ENCODE measurements around the gene MROH7. TPM values are rescaled to one million over a fixed set of nuclear protein-coding genes. Genes with fewer than 3 reads are reported as not detected.

Gene MROH7
- total RNA-seq, 2 donors from 2014 or later: 5.2 to 18.0 TPM

DNA sequence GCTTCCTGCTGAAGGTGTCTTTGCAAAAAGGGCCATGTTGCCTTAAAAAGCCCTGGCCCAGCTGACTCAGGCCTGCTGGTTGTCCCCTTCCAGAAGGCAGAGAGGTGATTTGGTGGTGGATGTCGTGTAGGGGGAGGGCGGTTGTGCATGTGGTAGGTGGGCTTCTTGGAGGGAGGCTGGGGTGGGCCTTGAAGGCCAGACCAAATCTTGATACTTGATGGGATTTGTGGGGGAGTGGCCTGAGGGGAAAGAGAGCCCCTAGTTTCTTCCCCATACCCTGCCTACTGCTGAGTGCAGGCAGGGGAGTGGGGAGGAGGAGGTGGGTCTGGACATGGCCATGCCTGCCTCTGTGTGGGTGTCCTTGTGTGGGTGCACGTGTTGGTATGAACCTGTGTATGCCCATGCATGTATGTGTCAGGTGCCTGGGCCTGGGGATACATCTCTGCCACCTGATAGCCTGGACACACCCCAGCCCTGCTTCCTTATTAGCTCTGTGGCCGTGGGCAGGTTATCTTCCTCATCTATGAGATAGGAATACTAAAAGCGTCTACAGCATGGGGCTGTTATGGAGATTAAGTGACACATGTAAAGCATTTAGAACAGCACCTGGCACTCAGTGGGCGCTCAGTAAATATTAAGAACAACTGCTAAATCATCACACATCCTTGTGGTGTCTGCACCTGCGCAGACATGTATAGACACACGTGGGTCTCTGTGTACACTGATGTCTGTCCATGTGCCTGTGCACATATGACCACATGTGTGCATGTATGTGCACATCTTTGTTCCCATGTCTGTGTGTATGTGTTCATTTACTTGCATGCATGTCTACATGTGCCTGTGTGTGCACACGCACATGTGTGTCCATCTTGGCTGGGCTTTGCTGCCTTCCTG lies 35.2 kb upstream of the MROH7 start:
- Histone ChIP-seq H3K4me1 (replicated peaks) (no peaks in the 10 kb centered on the region), H3K36me3 (no peaks in the 10 kb centered on the region), H3K4me3 (no peak overlapping the region), H3K27me3 (replicated peaks; ENCODE audit: insufficient read depth) (no peaks in the 10 kb centered on the region), H3K27ac (no peak overlapping the region), H3K9me3 (no peaks in the 10 kb centered on the region)
- intact Hi-C loops (cut with DNase I): no loop called here
- TF ChIP-seq POLR2AphosphoS5 (IDR thresholded peaks at IDR 0.05): no peak
- TF ChIP-seq, protein P1, sequence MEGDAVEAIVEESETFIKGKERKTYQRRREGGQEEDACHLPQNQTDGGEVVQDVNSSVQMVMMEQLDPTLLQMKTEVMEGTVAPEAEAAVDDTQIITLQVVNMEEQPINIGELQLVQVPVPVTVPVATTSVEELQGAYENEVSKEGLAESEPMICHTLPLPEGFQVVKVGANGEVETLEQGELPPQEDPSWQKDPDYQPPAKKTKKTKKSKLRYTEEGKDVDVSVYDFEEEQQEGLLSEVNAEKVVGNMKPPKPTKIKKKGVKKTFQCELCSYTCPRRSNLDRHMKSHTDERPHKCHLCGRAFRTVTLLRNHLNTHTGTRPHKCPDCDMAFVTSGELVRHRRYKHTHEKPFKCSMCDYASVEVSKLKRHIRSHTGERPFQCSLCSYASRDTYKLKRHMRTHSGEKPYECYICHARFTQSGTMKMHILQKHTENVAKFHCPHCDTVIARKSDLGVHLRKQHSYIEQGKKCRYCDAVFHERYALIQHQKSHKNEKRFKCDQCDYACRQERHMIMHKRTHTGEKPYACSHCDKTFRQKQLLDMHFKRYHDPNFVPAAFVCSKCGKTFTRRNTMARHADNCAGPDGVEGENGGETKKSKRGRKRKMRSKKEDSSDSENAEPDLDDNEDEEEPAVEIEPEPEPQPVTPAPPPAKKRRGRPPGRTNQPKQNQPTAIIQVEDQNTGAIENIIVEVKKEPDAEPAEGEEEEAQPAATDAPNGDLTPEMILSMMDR (IDR thresholded peaks at IDR 0.05): no peak
- no peak for TF ChIP-seq POLR2A (IDR thresholded peaks at IDR 0.05)
- no peak for DNase-seq (ENCODE audit: low spot score)
- 73% methylated on average over 9 of the region's 9 CpGs for WGBS

DNA sequence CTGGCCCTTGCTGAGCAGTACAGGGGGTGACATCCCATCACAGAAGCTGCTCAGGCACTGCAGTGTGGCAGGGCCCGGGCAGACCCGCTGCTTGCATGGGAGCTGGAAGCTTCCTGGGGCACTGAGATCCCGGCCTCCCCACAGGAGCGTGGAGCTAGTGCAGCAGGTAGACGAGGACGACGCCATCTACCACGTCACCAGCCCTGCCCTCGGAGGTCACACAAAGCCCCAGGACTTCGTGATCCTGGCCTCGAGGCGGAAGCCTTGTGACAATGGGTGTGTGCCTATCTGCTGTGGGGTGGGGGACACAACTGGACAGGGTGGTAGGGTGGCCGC lies 34.6 kb upstream of the MROH7 start:
- Histone ChIP-seq H3K4me1 (replicated peaks) (no peaks in the 10 kb centered on the region), H3K4me3 (no peak overlapping the region), H3K36me3 (no peaks in the 10 kb centered on the region), H3K9me3 (no peaks in the 10 kb centered on the region), H3K27ac (no peak overlapping the region), H3K27me3 (replicated peaks; ENCODE audit: insufficient read depth) (no peaks in the 10 kb centered on the region)
- DNase-seq (ENCODE audit: low spot score): no peak
- TF ChIP-seq POLR2AphosphoS5 (IDR thresholded peaks at IDR 0.05): no peak
- 94% methylated on average over 12 of the region's 13 CpGs for WGBS
- intact Hi-C loops (cut with DNase I): no loop called here

DNA sequence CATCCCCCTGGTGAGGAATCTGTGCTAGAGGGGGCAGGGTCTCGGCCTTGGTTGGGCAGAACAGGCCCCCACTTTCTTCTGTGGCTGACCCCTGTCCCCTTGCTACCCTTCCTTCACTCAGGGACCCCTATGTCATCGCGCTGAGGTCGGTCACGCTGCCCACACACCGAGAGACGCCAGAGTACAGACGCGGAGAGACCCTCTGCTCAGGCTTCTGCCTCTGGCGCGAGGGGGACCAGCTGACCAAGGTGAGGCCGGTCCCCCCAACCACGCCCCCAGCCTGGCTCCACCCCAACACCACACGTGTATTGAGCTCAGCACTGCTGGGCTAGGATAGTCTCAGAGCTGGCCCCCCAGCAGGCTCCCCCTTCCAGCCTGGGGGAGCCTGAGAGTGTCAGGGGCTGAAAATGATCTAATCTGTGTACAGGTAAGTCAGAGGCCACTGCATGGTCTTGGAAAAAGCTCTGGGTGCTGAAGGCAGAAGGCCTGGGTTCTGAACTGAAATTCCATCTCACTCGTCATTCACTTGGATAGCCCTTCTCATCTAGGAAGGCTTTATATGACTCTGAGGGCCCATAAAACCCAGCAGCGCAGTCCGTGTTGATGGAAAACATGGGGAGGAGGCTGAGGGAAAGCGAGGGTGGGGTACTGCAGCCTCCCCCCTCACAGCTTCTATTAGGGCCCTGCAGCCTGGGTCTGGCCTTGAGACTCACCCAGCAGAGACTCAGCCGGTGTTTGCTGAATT lies 33.6 kb upstream of the MROH7 start:
- Histone ChIP-seq H3K36me3 (no peaks in the 10 kb centered on the region), H3K4me3 (no peak overlapping the region), H3K27ac (no peak overlapping the region), H3K9me3 (no peaks in the 10 kb centered on the region), H3K4me1 (replicated peaks) (no peaks in the 10 kb centered on the region), H3K27me3 (replicated peaks; ENCODE audit: insufficient read depth) (no peaks in the 10 kb centered on the region)
- intact Hi-C loops (cut with DNase I): no loop called here
- 82% methylated on average over 19 of the region's 19 CpGs for WGBS
- no peak for DNase-seq (ENCODE audit: low spot score)
- TF ChIP-seq POLR2A (IDR thresholded peaks at IDR 0.05) (no peak), POLR2AphosphoS5 (IDR thresholded peaks at IDR 0.05) (no peak)
- TF ChIP-seq, protein P1 (IDR thresholded peaks at IDR 0.05): no peak

DNA sequence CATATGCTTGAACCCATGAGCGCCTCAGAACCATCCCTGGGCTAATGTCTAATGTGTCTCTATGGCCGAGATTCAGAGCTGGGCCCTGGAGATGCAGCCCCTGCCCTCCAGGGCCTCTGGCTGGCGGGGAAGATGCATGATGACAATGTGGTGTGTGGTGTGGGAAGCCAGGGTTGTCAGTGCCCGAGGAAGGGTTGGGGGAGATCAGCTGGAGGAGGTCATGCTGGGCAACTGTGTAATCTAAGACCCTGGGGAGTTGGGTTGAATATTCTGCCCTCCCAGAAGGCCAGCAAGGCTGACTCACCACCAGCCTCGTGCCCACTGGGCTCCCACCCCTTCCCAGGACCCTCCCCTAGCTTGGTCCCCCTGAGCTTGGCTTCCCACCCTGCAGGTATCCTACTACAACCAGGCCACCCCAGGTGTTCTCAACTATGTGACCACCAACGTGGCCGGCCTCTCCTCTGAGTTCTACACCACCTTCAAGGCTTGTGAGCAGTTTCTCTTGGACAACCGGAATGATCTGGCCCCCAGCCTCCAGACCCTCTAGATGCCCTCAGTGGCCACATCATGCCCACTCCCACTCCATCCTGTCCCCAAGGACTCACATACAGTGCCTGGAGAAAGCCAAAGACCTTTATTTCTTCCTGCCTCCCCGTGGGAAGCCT lies 32.9 kb upstream of the MROH7 start:
- intact Hi-C loops (cut with DNase I): no loop called here
- TF ChIP-seq POLR2AphosphoS5 (IDR thresholded peaks at IDR 0.05) (no peak), POLR2A (IDR thresholded peaks at IDR 0.05) (no peak)
- TF ChIP-seq, protein P1 (IDR thresholded peaks at IDR 0.05): no peak
- Histone ChIP-seq H3K9me3 (no peaks in the 10 kb centered on the region), H3K36me3 (no peaks in the 10 kb centered on the region), H3K4me3 (no peak overlapping the region), H3K27ac (no peak overlapping the region), H3K4me1 (replicated peaks) (no peaks in the 10 kb centered on the region), H3K27me3 (replicated peaks; ENCODE audit: insufficient read depth) (no peaks in the 10 kb centered on the region)
- WGBS: 86% methylated on average over 9 of the region's 9 CpGs
- no peak for DNase-seq (ENCODE audit: low spot score)

DNA sequence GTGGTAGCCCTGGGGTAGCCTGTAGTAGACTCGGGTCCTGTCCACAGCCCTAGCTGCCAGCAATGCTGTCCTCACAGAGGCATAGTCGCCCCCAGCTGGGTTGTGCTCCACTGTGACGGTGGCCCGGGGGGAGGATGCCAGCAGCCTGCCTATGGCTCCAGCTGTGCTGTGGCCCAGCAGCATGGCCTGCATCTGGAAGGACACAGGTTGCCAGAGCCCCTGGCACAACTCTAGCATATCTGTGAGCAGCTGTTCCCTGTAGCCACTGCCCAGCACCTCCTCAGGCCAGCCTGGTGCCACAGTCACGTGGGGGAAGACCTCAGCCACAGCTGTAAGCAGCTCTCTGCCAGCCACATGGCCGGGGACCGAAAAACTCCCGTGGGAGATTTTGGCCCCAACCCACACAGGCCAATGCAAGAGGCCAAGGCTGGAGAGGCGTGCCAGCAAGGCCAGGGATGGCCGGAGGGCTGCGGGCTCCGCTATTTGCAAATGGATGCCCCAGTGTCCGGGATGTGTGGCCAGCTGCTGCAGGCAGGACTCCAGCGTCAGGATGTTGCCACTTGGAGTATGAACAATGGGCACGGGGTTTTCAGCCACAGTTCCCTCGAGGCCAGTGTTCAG lies 32.2 kb upstream of the MROH7 start:
- Histone ChIP-seq H3K27ac (no peak overlapping the region), H3K4me1 (replicated peaks) (no peaks in the 10 kb centered on the region), H3K36me3 (no peaks in the 10 kb centered on the region), H3K4me3 (no peak overlapping the region), H3K27me3 (replicated peaks; ENCODE audit: insufficient read depth) (no peaks in the 10 kb centered on the region), H3K9me3 (no peaks in the 10 kb centered on the region)
- intact Hi-C loops (cut with DNase I): no loop called here
- 84% methylated on average over 12 of the region's 16 CpGs for WGBS
- no peak for DNase-seq (ENCODE audit: low spot score)
- no peak for TF ChIP-seq POLR2A (IDR thresholded peaks at IDR 0.05)
- TF ChIP-seq, protein P1 (IDR thresholded peaks at IDR 0.05): no peak
- TF ChIP-seq POLR2AphosphoS5 (IDR thresholded peaks at IDR 0.05): no peak
